Nephron (organoid): ENCODE measurements around the gene ADPGK.
"Not testable (repeated sequence)": the region's sequence is repeated elsewhere in the genome, so short reads cannot be mapped to it uniquely, and the experiment has no call there.

Experiments used
- H3K27ac Mint-ChIP-seq, 3 experiments: 2 replicates each; pipeline ENCODE4 v1.8.0; 2020; ENCODE audit warnings: mixed read lengths in 3 of 3, mild to moderate bottlenecking in 2 of 3, moderate library complexity in 1 of 3
- H3K27me3 Mint-ChIP-seq: 2 replicates; pipeline ENCODE4 v1.8.0; 2021; ENCODE audit warnings: low read depth, mild to moderate bottlenecking, moderate library complexity, mixed read lengths
- H3K36me3 Mint-ChIP-seq: 2 replicates; pipeline ENCODE4 v1.8.0; 2020; ENCODE audit warnings: low read depth, mixed read lengths
- H3K4me1 Mint-ChIP-seq: 2 replicates; pipeline ENCODE4 v1.8.0; 2020; ENCODE audit warnings: mixed read lengths
- H3K4me3 Mint-ChIP-seq, 3 experiments: 2 replicates each; pipeline ENCODE4 v1.8.0; 2020; ENCODE audit warnings: mild to moderate bottlenecking in 3 of 3, mixed read lengths in 3 of 3, moderate library complexity in 2 of 3
- H3K9me3 Mint-ChIP-seq: 2 replicates; pipeline ENCODE4 v1.8.0; 2020; ENCODE audit warnings: mixed read lengths
- CTCF ChIP-seq, 3 experiments: fragments of 200-600 bp; sonication (generic); IDR thresholded peaks; one replicate each; pipeline ENCODE4 v1.5.0; 2021; ENCODE audit warnings: antibody characterized with exemption in 3 of 3; ENCODE audit not compliant: unreplicated experiment in 3 of 3

Gene ADPGK

DNA sequence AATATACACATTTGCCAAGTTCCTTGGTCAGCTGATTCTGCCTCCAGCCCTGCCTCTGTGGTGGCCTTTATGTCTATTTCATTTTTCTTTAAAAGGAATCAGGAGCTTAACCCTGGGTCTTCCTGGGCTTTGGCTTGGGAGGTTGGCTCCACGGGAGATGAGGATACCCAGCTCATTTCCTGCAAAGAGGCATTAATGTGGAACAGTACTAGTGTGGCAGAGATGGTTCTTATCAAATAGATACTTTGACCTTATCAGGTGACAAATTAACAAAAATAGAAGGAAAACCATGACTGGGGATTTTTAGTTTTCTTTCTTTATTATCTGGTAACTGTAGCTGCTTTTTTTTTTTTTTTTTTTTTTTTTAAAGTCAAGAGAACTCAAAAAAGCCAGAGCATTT lies 54.7 kb downstream of the ADPGK start:
- Mint-ChIP-seq H3K4me1 (no peaks in the 10 kb centered on the region), H3K9me3 (no peaks in the 10 kb centered on the region), H3K27ac (no peak overlapping the region), H3K36me3 (peaks cover 39% of the 10 kb centered on the region), H3K4me3 (no peak overlapping the region), H3K27me3 (no peaks in the 10 kb centered on the region)
- no peak for TF ChIP-seq CTCF (IDR thresholded peaks at IDR 0.05; ENCODE audit: unreplicated experiment in 3 of 3)

DNA sequence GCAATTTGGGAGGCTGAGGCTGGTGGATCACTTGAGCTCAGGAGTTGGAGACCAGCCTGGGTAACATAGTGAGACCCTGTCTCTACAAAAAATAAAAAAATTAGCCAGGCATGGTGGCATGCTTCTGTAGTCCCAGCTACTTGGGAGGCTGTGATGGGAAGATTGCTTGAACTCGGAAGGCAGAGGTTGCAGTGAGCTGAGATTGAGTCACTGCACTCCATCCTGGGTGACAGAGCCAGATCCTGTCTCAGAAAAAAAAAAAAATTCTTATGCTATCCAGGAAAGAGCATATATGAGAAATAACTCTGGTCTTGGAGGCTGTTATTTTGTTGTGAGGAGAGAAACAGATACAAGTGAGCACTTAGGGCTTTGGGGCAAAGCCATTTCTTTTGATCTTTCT lies 55.3 kb downstream of the ADPGK start:
- H3K27me3 Mint-ChIP-seq, result not testable (repeated sequence)

GRCh38 chr15:72727154-72727553 lies 56.4 kb downstream of the ADPGK start:
- Mint-ChIP-seq H3K4me3 (no peak overlapping the region), H3K36me3 (peaks cover 31% of the 10 kb centered on the region), H3K27me3 (no peaks in the 10 kb centered on the region), H3K4me1 (no peaks in the 10 kb centered on the region), H3K9me3 (no peaks in the 10 kb centered on the region), H3K27ac (no peak overlapping the region)
- TF ChIP-seq CTCF (IDR thresholded peaks at IDR 0.05; ENCODE audit: unreplicated experiment in 3 of 3), result no peak

More for the DNA sequence above, 55.3 kb downstream of the ADPGK start:
- peaks cover 40% of the 10 kb centered on the region for H3K36me3 Mint-ChIP-seq
- H3K4me3 Mint-ChIP-seq, H3K27ac Mint-ChIP-seq, H3K4me1 Mint-ChIP-seq, H3K9me3 Mint-ChIP-seq: not testable (repeated sequence)

DNA sequence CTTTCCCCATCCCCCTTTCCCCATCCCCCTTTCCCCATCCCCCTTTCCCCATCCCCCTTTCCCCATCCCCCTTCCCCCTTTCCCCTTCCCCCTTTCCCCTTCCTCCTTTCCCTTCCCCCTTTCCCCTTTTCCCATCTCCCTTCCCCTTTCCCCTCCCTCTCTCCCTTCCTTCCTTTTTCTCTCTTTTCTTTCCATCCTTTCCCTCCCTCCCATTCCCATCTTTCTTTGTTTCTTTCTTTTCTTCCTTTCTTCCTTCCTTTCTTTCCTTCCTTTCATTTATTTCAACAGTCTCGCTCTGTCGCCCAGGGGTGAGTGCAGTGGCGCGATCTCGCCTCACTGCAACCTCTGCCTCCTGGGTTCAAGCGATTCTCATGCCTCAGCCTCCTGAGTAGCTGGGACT lies 57.7 kb downstream of the ADPGK start:
- H3K36me3 Mint-ChIP-seq, result peaks cover 21% of the 10 kb centered on the region
- not testable (repeated sequence) for H3K9me3 Mint-ChIP-seq, H3K4me1 Mint-ChIP-seq, H3K27ac Mint-ChIP-seq, H3K4me3 Mint-ChIP-seq, H3K27me3 Mint-ChIP-seq

DNA sequence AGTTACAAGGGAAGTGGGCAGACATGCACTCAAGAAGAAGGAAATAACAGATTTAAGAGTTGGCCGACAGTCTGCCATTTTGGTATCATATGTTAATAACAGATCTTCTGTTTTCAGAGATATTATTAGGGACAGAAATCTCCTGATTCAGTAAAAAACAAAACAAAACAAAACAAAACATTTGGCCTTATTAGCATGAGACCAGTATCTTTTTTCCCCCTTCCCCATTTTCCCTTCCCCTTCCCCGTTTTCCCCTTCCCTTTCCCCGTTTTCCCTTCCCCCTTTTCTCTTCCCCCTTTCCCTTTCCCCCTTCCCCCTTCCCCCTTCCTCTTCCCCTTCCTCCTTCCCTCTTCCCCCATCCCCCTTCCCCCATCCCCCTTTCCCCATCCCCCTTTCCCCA lies 58.1 kb downstream of the ADPGK start:
- Mint-ChIP-seq H3K9me3 (no peaks in the 10 kb centered on the region), H3K36me3 (peaks cover 21% of the 10 kb centered on the region), H3K4me3 (no peak overlapping the region), H3K4me1 (no peaks in the 10 kb centered on the region), H3K27ac (no peak overlapping the region), H3K27me3 (no peaks in the 10 kb centered on the region)
- no peak for TF ChIP-seq CTCF (IDR thresholded peaks at IDR 0.05; ENCODE audit: unreplicated experiment in 3 of 3)

GRCh38 chr15:72724028-72724427 lies 59.5 kb downstream of the ADPGK start:
- peaks cover 25% of the 10 kb centered on the region for H3K36me3 Mint-ChIP-seq
- H3K27me3 Mint-ChIP-seq, result no peaks in the 10 kb centered on the region
- H3K4me1 Mint-ChIP-seq, result no peaks in the 10 kb centered on the region
- H3K4me3 Mint-ChIP-seq, result no peak overlapping the region
- no peak for TF ChIP-seq CTCF (IDR thresholded peaks at IDR 0.05; ENCODE audit: unreplicated experiment in 3 of 3)
- H3K9me3 Mint-ChIP-seq, result no peaks in the 10 kb centered on the region
- no peak overlapping the region for H3K27ac Mint-ChIP-seq

GRCh38 chr15:72722071-72722696 lies 61.4 kb downstream of the ADPGK start:
- no peaks in the 10 kb centered on the region for H3K27me3 Mint-ChIP-seq

GRCh38 chr15:72708551-72709303 lies 74.8 kb downstream of the ADPGK start:
- H3K4me3 Mint-ChIP-seq, H3K4me1 Mint-ChIP-seq, H3K9me3 Mint-ChIP-seq, H3K27me3 Mint-ChIP-seq: not testable (repeated sequence)
- Mint-ChIP-seq H3K36me3 (peaks cover 30% of the 10 kb centered on the region), H3K27ac (peak overlapping the region in 1 of 3 experiments; percentile 26)

More at GRCh38 chr15:72722071-72722696, 61.4 kb downstream of the ADPGK start:
- TF ChIP-seq CTCF (IDR thresholded peaks at IDR 0.05; ENCODE audit: unreplicated experiment in 3 of 3), result peak; percentile 61 to 72 (median 61)
- H3K36me3 Mint-ChIP-seq, result peaks cover 28% of the 10 kb centered on the region
- H3K4me3 Mint-ChIP-seq, result no peak overlapping the region
- no peaks in the 10 kb centered on the region for H3K9me3 Mint-ChIP-seq
- no peak overlapping the region for H3K27ac Mint-ChIP-seq
- H3K4me1 Mint-ChIP-seq, result no peaks in the 10 kb centered on the region
